Activated T-helper 1 cell treated with anti-CD3 and anti-CD28 coated beads, Interleukin-12 subunit alpha, Interleukin-12 subunit beta, Interleukin-2, Interleukin-4 antibody, amounts not matched to agents 30 ng/mL and 10 ng/mL and 1 ng/mL, durations not matched to agents 14 hours and 24 hours and 36 hours (primary cell): ENCODE data around the gene EXOC4. TPM values are rescaled to one million over a fixed set of nuclear protein-coding genes. Genes with fewer than 3 reads are reported as not detected.

Source experiments
- DNase-seq: peaks from one replicate; pipeline ENCODE4 v3.0.0; 2021; ENCODE audit warnings: low spot score
- H3K27ac Mint-ChIP-seq: one replicate; pipeline ENCODE4 v1.8.0; 2021; ENCODE audit warnings: mild to moderate bottlenecking, mixed read lengths
- H3K27me3 Mint-ChIP-seq: one replicate; pipeline ENCODE4 v1.8.0; 2022; ENCODE audit warnings: mild to moderate bottlenecking, moderate library complexity, mixed read lengths; ENCODE audit not compliant: insufficient read depth
- H3K36me3 Mint-ChIP-seq: one replicate; pipeline ENCODE4 v1.8.0; 2021; ENCODE audit warnings: low read depth, mixed read lengths
- H3K4me1 Mint-ChIP-seq: one replicate; pipeline ENCODE4 v1.8.0; 2021; ENCODE audit warnings: low read depth, mixed read lengths
- H3K4me3 Mint-ChIP-seq: one replicate; pipeline ENCODE4 v1.8.0; 2021; ENCODE audit warnings: mild to moderate bottlenecking, moderate library complexity, mixed read lengths
- H3K9me3 Mint-ChIP-seq: one replicate; pipeline ENCODE4 v1.8.0; 2021; ENCODE audit warnings: mixed read lengths
- intact Hi-C: fragments of 100-400 bp; cut with micrococcal nuclease; formaldehyde crosslinking; loops from one replicate; pipeline ENCODE4 v1.15.1; 2024
- total RNA-seq: library from RNA; stranded (reverse); gene quantifications from 2 replicates; pipeline ENCODE4 v1.2.3, GENCODE V29; 2022

Gene EXOC4
- total RNA-seq, 1 donor from 2014 or later = 58.6 TPM

DNA sequence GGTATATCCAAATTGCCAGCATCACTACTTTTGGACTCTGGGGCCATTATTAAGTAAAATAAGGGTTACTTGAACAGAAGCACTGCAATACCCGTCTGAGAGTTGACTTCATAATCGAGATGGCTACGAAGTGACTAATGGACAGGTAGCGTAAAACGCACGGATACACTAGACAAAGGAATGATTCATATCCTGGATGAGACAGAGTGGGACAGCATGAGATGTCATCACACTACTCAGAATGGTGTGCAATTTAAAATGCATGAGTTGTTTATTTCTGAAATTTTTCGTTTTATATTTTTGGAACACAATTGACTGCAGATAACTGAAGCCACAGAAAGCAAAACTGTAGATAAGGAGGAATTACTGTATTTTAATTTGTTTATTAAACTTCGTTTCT, 452.7 kb downstream of the EXOC4 start:
- no peak for DNase-seq
- no peaks in the 10 kb centered on the region for H3K4me1 Mint-ChIP-seq
- no peak overlapping the region for H3K4me3 Mint-ChIP-seq
- H3K27ac Mint-ChIP-seq = no peak overlapping the region
- H3K9me3 Mint-ChIP-seq = no peaks in the 10 kb centered on the region
- H3K27me3 Mint-ChIP-seq = no peaks in the 10 kb centered on the region
- intact Hi-C loops = no loop called here
- no peaks in the 10 kb centered on the region for H3K36me3 Mint-ChIP-seq

- Mint-ChIP-seq H3K27ac (no peak overlapping the region), H3K36me3 (no peaks in the 10 kb centered on the region), H3K4me1 (no peaks in the 10 kb centered on the region), H3K9me3 (no peaks in the 10 kb centered on the region), H3K27me3 (no peaks in the 10 kb centered on the region), H3K4me3 (no peak overlapping the region)
- intact Hi-C loops = no loop called here
- no peak for DNase-seq
Measured at GRCh38 chr7:133706016-133706415, 453.1 kb downstream of the EXOC4 start.

DNA sequence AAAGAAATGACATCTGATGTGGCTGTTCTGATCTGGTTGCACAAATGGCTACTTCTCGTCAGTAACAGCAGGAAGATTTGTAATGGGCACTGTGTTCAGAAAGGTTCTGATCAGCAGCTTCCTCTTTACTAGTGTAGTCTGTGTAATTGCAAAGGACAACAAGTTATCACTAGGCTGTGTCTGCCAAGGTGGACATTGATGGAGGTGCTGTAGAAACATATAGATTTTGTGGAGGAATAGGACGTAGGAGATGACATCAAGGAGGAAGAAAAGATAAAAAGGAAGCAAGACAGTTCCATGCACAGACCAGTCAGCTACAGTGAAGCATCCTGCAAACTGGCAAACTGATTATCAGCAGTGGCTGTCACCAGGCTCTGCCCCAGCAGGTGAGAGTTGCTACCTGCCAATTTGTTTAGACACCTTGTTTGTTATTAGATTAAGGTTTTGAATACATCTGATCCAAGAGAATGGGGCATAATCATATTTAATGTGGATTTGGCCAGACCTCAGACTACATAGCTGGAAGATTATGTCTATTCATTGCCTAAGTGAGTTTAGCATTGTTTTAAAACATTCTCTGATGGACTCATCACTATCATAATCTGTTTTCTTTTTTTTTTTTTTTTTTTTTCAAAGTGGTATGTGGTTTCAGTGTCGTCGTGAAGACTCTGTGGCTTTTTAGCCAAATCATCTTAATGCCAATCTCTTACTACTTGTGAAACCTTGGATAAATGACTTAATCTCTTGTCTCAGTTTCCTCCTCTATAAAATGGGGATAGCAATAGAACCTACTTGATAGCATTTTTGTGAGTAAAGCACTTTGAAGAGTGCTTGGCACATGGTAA, 456.4 kb downstream of the EXOC4 start:
- no peaks in the 10 kb centered on the region for H3K4me1 Mint-ChIP-seq
- no peak overlapping the region for H3K27ac Mint-ChIP-seq
- no peak for DNase-seq
- no peaks in the 10 kb centered on the region for H3K9me3 Mint-ChIP-seq
- no peaks in the 10 kb centered on the region for H3K27me3 Mint-ChIP-seq
- H3K36me3 Mint-ChIP-seq = no peaks in the 10 kb centered on the region
- H3K4me3 Mint-ChIP-seq = no peak overlapping the region
- intact Hi-C loops = no loop called here

DNA sequence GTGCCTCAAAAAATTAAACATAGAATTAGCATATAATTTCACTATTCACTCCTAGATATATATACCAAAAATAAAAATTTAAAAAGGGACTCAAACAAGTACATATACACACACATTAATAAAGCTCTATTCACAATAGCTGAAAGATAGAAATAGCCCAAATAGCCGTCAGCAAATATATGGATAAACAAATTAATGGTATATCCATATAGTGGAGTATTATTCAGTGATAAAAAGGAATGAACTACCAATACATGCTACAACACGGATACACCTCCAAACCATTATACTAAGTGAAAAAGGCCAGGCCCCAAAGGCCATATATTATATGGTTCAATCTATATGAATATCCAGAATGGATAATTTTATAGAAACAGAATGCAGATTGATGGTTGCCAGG, 459.7 kb downstream of the EXOC4 start:
- Mint-ChIP-seq H3K4me3 (no peak overlapping the region), H3K4me1 (no peaks in the 10 kb centered on the region), H3K27me3 (no peaks in the 10 kb centered on the region), H3K36me3 (no peaks in the 10 kb centered on the region), H3K27ac (no peak overlapping the region), H3K9me3 (no peaks in the 10 kb centered on the region)
- DNase-seq = no peak
- intact Hi-C loops = no loop called here

DNA sequence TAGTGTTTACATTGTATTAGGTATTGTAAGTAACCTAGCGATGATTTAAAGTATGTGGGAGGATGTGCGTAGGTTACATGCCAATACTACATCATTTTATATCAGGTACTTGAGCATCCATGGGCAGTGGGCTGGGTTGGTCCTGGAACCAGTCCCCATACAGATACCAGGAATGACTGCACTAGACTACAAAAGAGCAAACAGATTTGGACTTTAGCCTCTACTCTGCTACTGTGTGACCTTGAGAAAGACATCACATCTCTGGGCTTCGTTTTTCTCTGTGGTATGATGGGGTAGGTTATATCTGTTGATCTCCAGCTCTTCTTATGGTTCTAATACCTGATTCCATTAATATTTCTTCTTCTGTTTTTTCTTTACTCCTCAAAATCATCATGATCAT, 461.8 kb downstream of the EXOC4 start:
- Mint-ChIP-seq H3K27ac (no peak overlapping the region), H3K27me3 (no peaks in the 10 kb centered on the region), H3K4me3 (no peak overlapping the region), H3K4me1 (no peaks in the 10 kb centered on the region), H3K9me3 (no peaks in the 10 kb centered on the region), H3K36me3 (no peaks in the 10 kb centered on the region)
- intact Hi-C loops = no loop called here
- DNase-seq = no peak

DNA sequence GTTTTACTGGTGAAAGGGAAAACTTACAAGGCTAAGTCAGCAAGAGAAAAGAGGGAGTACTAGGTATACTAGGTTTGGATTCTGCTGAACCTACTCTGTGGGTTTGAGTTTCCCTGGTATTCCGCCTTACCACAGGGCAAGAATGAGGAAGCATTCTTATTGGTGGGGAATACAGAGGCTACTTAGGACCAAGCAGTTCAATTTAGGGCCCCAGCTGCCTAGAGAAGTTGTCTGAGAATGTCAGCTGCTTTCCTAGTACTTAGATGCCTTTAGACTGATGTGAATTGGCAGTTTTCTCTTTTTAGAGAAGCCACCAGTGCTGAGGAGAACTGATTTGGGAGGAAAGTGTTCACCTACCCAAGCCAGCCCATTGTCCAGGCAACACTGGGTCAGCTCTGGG, 465.3 kb downstream of the EXOC4 start:
- Mint-ChIP-seq H3K4me3 (no peak overlapping the region), H3K27ac (no peak overlapping the region), H3K4me1 (no peaks in the 10 kb centered on the region), H3K9me3 (no peaks in the 10 kb centered on the region), H3K36me3 (no peaks in the 10 kb centered on the region), H3K27me3 (no peaks in the 10 kb centered on the region)
- no peak for DNase-seq
- intact Hi-C loops = no loop called here

DNA sequence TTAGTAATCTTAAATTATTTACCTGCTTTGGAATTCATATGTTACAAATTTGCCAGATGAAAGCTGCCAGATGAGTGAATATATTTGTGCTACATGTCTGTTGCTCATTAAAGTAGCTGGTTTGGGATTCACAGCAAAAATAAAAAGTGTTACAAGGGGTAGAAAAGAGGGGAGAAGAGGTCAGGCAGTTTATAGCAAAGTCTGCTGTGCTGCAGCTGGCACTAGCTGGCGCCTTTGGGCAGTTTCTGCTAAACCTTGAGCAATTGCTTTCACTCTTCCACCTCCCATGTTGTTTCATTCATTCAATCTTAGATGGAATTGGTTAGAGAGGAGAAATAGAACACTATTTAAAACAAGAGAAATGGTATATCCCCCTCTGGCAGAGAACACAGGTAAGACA, 470.2 kb downstream of the EXOC4 start:
- no peaks in the 10 kb centered on the region for H3K36me3 Mint-ChIP-seq
- H3K4me1 Mint-ChIP-seq = no peaks in the 10 kb centered on the region
- intact Hi-C loops = no loop called here
- no peaks in the 10 kb centered on the region for H3K27me3 Mint-ChIP-seq
- no peaks in the 10 kb centered on the region for H3K9me3 Mint-ChIP-seq
- DNase-seq = no peak
- H3K4me3 Mint-ChIP-seq = no peak overlapping the region
- H3K27ac Mint-ChIP-seq = no peak overlapping the region

DNA sequence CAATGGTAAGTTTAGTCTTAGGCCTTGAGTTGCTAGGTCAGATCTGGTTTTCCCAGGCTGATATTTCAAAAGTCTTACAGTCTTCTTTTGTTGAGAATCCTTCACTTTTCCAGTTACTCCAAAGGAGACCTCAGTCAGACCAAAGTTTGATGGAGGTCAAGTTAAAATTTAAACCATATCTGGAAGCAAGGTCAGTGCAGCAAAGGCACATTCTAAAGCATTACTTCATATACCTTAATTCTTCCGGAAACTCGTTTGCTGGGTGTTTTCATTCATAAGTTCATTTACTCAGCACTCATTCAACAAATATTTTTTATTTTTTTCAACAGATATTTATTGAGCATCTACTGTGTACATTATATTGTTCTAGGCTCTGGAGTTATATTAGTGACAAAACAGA, 471.3 kb downstream of the EXOC4 start:
- intact Hi-C loops = no loop called here
- H3K4me3 Mint-ChIP-seq = no peak overlapping the region
- H3K36me3 Mint-ChIP-seq = no peaks in the 10 kb centered on the region
- H3K27ac Mint-ChIP-seq = no peak overlapping the region
- no peak for DNase-seq
- no peaks in the 10 kb centered on the region for H3K9me3 Mint-ChIP-seq
- H3K27me3 Mint-ChIP-seq = no peaks in the 10 kb centered on the region
- H3K4me1 Mint-ChIP-seq = no peaks in the 10 kb centered on the region

- Mint-ChIP-seq H3K27ac (no peak overlapping the region), H3K27me3 (no peaks in the 10 kb centered on the region), H3K36me3 (no peaks in the 10 kb centered on the region), H3K4me3 (no peak overlapping the region), H3K4me1 (no peaks in the 10 kb centered on the region), H3K9me3 (no peaks in the 10 kb centered on the region)
- no peak for DNase-seq
- intact Hi-C loops = no loop called here
Measured at GRCh38 chr7:133724694-133725093, 471.8 kb downstream of the EXOC4 start.

DNA sequence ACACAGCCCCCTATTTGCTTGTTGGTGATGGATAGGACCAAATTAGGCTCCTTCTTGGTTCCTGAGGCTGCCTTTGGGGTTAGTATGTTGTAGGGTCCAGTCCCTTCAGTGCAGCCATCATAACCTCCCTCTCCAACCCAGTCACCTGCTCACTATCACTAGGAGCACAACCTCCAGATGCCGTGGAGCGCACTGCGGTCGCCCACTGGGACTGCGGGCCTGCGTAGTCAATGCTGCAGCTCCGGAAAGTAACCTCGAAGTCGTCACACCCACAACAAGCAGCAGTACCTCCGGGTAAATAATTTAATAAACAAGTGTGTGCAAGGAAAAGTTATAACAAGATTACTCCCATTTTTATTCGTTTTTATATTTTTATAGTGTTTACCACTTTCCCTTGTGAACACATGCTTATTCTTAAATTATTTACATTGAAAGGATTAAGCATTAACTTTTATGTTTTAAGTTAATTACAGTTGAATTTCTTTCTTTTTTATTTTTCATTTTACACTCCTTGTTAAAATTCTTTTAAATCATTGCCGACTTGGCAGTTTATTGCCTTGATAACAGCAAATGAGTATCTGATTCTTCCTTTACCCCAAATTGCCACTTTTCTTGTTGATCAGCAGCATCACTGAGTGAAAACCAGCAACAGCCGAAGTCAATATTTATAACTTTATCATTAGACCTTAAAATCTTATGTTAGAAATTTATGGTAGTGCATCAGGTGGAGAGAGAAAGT, 474.8 kb downstream of the EXOC4 start:
- H3K27me3 Mint-ChIP-seq = no peaks in the 10 kb centered on the region
- H3K27ac Mint-ChIP-seq = no peak overlapping the region
- no peak overlapping the region for H3K4me3 Mint-ChIP-seq
- H3K36me3 Mint-ChIP-seq = no peaks in the 10 kb centered on the region
- no peak for DNase-seq
- H3K4me1 Mint-ChIP-seq = no peaks in the 10 kb centered on the region
- peaks cover 2% of the 10 kb centered on the region for H3K9me3 Mint-ChIP-seq
- intact Hi-C loops = no loop called here

- H3K4me1 Mint-ChIP-seq = no peaks in the 10 kb centered on the region
- peaks cover under 1% of the 10 kb centered on the region for H3K27me3 Mint-ChIP-seq
- no peaks in the 10 kb centered on the region for H3K36me3 Mint-ChIP-seq
- no peak for DNase-seq
- peaks cover 2% of the 10 kb centered on the region for H3K9me3 Mint-ChIP-seq
- intact Hi-C loops = no loop called here
- H3K27ac Mint-ChIP-seq = no peak overlapping the region
- H3K4me3 Mint-ChIP-seq = no peak overlapping the region
Measured at GRCh38 chr7:133730360-133730759, 477.5 kb downstream of the EXOC4 start.

DNA sequence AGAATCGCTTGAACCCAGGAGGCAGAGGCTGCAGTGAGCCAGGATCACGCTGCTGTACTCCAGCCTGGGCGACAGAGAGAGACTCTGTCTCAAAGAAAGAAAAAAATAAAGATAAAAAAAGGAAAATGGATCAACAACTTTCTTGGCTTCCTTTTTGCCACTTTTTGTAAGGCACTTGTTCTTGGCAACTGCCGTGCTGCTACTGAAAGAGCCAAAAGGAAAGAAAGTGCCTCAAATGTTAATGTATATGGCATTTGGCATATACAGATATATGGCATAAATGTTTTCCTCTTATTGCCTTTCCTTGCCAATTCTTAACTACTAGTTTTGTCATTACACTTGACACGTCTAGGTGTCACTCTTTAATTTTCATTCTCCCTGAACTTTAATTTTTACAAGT, 480.5 kb downstream of the EXOC4 start:
- Mint-ChIP-seq H3K4me1 (no peaks in the 10 kb centered on the region), H3K36me3 (no peaks in the 10 kb centered on the region), H3K27ac (no peak overlapping the region), H3K27me3 (peaks cover 4% of the 10 kb centered on the region), H3K9me3 (peaks cover 2% of the 10 kb centered on the region), H3K4me3 (no peak overlapping the region)
- intact Hi-C loops = no loop called here
- DNase-seq = no peak

DNA sequence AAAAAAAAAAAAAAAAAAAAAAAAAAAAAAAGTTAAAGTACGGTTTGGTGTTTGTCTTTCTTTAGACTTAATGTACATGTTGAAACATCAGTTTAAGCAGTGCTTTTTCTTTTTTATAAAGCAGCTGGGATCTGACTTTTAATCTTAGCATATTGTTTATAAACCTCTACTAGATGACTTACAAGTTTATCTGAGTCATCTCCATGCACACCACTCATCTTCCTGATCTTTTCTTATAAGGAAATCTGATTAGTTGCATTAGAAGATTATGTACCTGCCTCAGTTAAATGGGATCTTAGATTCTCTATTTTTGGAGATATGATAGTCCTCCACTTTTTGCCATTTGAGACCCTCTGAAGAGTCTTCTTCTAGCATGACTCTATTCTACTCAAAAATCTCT, 482.3 kb downstream of the EXOC4 start:
- no peak overlapping the region for H3K4me3 Mint-ChIP-seq
- peaks cover 4% of the 10 kb centered on the region for H3K27me3 Mint-ChIP-seq
- DNase-seq = no peak
- peaks cover 2% of the 10 kb centered on the region for H3K9me3 Mint-ChIP-seq
- H3K27ac Mint-ChIP-seq = no peak overlapping the region
- no peaks in the 10 kb centered on the region for H3K36me3 Mint-ChIP-seq
- intact Hi-C loops = no loop called here
- no peaks in the 10 kb centered on the region for H3K4me1 Mint-ChIP-seq
